Upper lobe of right lung (tissue), 1 donor: ENCODE results near the gene HMHB1. TPM values are rescaled to one million over a fixed set of nuclear protein-coding genes. Genes with fewer than 3 reads are reported as not detected.
"Not testable (repeated sequence)": the region's sequence is repeated elsewhere in the genome, so short reads cannot be mapped to it uniquely, and the experiment has no call there.

Experiments used
- ATAC-seq: fragments of 200-7000 bp; cut with Tn5 transposase; one replicate; pipeline ENCODE4 v1.9.1; 2020; ENCODE audit warnings: mild to moderate bottlenecking, moderate library complexity
- DNase-seq: peaks from one replicate; pipeline ENCODE4 v3.0.0-alpha.2; 2020
- H3K27ac ChIP-seq: fragments of 200-600 bp; one replicate; pipeline ENCODE4 v1.8.0; 2022
- H3K27me3 ChIP-seq: fragments of 200-600 bp; one replicate; pipeline ENCODE4 v1.8.0; 2022; ENCODE audit warnings: mild to moderate bottlenecking
- H3K36me3 ChIP-seq: fragments of 200-600 bp; one replicate; pipeline ENCODE4 v1.8.0; 2022
- H3K4me1 ChIP-seq: fragments of 200-600 bp; one replicate; pipeline ENCODE4 v1.8.0; 2022
- H3K4me3 ChIP-seq: fragments of 200-600 bp; one replicate; pipeline ENCODE4 v1.8.0; 2022; ENCODE audit warnings: mild to moderate bottlenecking
- H3K9me3 ChIP-seq: fragments of 200-600 bp; one replicate; pipeline ENCODE4 v1.8.0; 2022
- CTCF ChIP-seq: fragments of 200-600 bp; IDR thresholded peaks from one replicate; pipeline ENCODE4 v1.8.0; 2022; ENCODE audit warnings: antibody characterized with exemption
- intact Hi-C: fragments of 100-400 bp; cut with DNase I; formaldehyde crosslinking; loops from one replicate; pipeline ENCODE4 v1.11.0; 2022
- total RNA-seq: library from RNA; stranded (reverse); fragmentation: NEBNext Ultra II Directional; extraction: Animal tissue kit (Norgen Biotek cat#: 25700); gene quantifications from one replicate; pipeline ENCODE4 v1.2.1, GENCODE V29; 2021
- donor health status: DM: no; HTN: yes; CAD: no; lungs with severe emphysema.

The HMHB1 gene
- total RNA-seq, 1 donor from 2014 or later = not detected

DNA sequence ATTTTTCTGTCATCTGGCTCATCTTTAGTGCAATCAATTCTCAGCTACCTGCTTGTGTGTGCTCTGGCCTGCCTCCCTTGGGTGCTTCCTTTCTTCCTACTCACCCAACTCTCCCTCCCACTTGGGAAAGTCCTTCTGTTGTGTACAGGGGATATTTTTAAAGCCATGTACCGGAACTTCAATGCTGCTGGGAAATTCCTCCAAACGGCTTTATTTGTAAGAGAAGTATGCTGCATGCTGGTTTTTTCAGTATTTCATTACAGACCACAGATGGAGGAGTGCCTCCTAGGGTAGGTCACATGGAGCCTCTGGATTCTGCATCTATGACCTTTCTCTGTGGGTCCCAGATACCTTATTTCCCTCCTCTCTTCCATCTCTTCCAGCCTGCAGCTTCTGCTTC, 5.4 kb upstream of the HMHB1 start:
- ATAC-seq = peak; percentile 45
- no peak for DNase-seq
- H3K27ac ChIP-seq = no peak overlapping the region
- no peak for TF ChIP-seq CTCF
- no peaks in the 10 kb centered on the region for H3K9me3 ChIP-seq
- no peaks in the 10 kb centered on the region for H3K27me3 ChIP-seq
- H3K4me1 ChIP-seq = peaks cover 5% of the 10 kb centered on the region
- H3K36me3 ChIP-seq = no peaks in the 10 kb centered on the region
- H3K4me3 ChIP-seq = no peak overlapping the region
- intact Hi-C loops = no loop called here

DNA sequence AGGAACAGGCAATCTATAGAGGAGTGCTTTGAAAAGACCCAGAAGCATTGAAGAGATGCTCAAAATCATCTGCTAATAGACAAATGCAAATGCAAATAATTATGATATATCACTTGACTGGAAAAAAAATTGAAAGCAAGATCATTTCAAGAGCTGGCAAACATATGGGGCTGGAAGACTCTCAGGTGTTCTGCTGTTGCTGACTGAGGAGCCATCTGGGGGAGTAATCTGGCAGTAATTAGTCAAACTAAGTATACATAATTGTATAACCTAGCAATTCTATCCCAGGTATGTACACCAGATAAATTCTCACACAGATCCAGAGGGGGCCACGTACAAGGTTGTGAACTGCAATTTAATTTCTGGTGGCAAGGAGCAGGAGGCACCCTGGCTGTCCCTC, 4.6 kb upstream of the HMHB1 start:
- no peak for DNase-seq
- no peaks in the 10 kb centered on the region for H3K9me3 ChIP-seq
- TF ChIP-seq CTCF = no peak

GRCh38 chr5:143816370-143816769, 4.4 kb downstream of the HMHB1 start:
- H3K4me3 ChIP-seq, H3K4me1 ChIP-seq, H3K36me3 ChIP-seq, DNase-seq, ATAC-seq, H3K9me3 ChIP-seq, H3K27me3 ChIP-seq, intact Hi-C loops, H3K27ac ChIP-seq: not testable (repeated sequence)

More for the DNA sequence above, 4.6 kb upstream of the HMHB1 start:
- Histone ChIP-seq H3K27me3 (no peaks in the 10 kb centered on the region), H3K27ac (no peak overlapping the region), H3K36me3 (no peaks in the 10 kb centered on the region), H3K4me3 (no peak overlapping the region), H3K4me1 (peaks cover 5% of the 10 kb centered on the region)
- intact Hi-C loops = no loop called here
- ATAC-seq = no peak

DNA sequence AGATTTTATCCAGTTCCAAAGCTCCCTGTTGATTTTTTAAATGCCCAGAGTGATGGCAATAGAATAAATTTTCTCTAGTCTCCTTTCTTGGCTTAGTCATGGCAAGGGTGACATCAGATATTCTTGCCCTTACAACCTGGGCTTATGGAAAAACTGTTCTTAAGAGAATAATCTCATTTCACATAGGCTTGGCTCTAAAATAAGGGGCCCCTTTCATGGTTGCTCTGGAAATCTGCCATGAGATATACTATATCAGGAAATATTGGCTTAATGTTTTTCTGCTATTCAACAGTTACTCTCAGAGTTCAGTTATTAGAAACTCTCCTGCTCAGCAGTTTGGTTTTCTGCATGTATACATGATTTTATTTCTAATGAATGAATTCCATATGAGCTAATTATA, 7.8 kb downstream of the HMHB1 start:
- intact Hi-C loops = no loop called here
- DNase-seq = no peak

GRCh38 chr5:143820451-143820850, 8.5 kb downstream of the HMHB1 start:
- H3K27me3 ChIP-seq = no peaks in the 10 kb centered on the region
- DNase-seq = no peak
- no peak for TF ChIP-seq CTCF
- H3K4me1 ChIP-seq = peaks cover 11% of the 10 kb centered on the region
- H3K27ac ChIP-seq = no peak overlapping the region
- H3K9me3 ChIP-seq = no peaks in the 10 kb centered on the region
- no peaks in the 10 kb centered on the region for H3K36me3 ChIP-seq
- intact Hi-C loops = no loop called here
- no peak overlapping the region for H3K4me3 ChIP-seq
- ATAC-seq = no peak

More for the DNA sequence above, 7.8 kb downstream of the HMHB1 start:
- no peak for TF ChIP-seq CTCF
- H3K27me3 ChIP-seq = no peaks in the 10 kb centered on the region
- ATAC-seq = no peak
- H3K4me1 ChIP-seq = peaks cover 6% of the 10 kb centered on the region
- H3K4me3 ChIP-seq = no peak overlapping the region
- H3K36me3 ChIP-seq = no peaks in the 10 kb centered on the region
- no peaks in the 10 kb centered on the region for H3K9me3 ChIP-seq
- H3K27ac ChIP-seq = no peak overlapping the region

- intact Hi-C loops = no loop called here
- peak; percentile 97 for ATAC-seq
- H3K27me3 ChIP-seq = no peaks in the 10 kb centered on the region
These were observed 13.1 kb downstream of the HMHB1 start for GRCh38 chr5:143824851-143825720.

More at GRCh38 chr5:143824851-143825720, 13.1 kb downstream of the HMHB1 start:
- Histone ChIP-seq H3K36me3 (no peaks in the 10 kb centered on the region), H3K4me3 (no peak overlapping the region), H3K4me1 (peaks cover 11% of the 10 kb centered on the region), H3K27ac (no peak overlapping the region), H3K9me3 (no peaks in the 10 kb centered on the region)
- TF ChIP-seq CTCF = peak; percentile 96
- DNase-seq = peak; percentile 82
